ENCODE data around the gene ALDH18A1.

DNA sequence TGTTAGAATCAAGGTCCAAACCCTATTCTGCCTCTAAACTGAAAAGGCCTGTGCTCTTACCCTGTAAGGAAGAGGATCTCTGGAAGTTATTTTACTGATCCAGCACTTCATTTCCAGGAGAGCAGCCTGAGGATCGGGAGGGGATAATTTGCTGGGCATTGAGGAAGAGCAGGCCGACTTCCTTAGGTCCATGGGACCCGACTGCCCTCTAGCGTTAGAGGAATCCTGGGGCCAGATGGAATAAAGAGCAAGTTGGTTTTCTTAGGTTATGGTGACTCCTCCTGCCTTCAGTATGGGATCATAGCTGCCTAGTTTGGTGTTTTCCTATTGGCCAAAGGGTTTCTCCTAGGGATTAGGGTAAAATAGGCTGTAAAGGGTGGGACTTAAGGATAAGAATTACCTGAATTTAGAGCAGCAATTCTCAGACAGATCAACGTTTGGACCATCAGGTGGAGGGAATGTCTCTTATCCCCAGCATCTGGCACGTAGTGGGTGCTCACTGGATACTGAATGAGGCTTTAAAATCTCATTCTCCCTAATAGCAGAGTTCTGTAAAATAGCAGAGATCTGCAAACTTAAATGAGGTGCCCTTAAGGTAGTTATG lies 55.3 kb downstream of the ALDH18A1 start:
- TF ChIP-seq, protein P1, sequence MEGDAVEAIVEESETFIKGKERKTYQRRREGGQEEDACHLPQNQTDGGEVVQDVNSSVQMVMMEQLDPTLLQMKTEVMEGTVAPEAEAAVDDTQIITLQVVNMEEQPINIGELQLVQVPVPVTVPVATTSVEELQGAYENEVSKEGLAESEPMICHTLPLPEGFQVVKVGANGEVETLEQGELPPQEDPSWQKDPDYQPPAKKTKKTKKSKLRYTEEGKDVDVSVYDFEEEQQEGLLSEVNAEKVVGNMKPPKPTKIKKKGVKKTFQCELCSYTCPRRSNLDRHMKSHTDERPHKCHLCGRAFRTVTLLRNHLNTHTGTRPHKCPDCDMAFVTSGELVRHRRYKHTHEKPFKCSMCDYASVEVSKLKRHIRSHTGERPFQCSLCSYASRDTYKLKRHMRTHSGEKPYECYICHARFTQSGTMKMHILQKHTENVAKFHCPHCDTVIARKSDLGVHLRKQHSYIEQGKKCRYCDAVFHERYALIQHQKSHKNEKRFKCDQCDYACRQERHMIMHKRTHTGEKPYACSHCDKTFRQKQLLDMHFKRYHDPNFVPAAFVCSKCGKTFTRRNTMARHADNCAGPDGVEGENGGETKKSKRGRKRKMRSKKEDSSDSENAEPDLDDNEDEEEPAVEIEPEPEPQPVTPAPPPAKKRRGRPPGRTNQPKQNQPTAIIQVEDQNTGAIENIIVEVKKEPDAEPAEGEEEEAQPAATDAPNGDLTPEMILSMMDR (IDR thresholded peaks at IDR 0.05), result peak; percentile 78 to 88 (median 84)
- TF ChIP-seq POLR2A (IDR thresholded peaks at IDR 0.05), result no peak

Data from ovary (tissue), 3 donors.